A549 (cell line): Measurements from ENCODE around the gene GRIK4. TPM values are rescaled to one million over a fixed set of nuclear protein-coding genes. Genes with fewer than 3 reads are reported as not detected.

ENCODE experiments used
- ATAC-seq, 2 experiments: fragments of 200-7000 bp in 1 of 2; fragments of >200 bp in 1 of 2; cut with Nextera tagmentation in 1 of 2; cut with Tn5 transposase in 1 of 2; 3 replicates each; pipeline versions ENCODE4 v1.8.0 to v1.9.1; 2018 to 2020; ENCODE audit warnings: mild to moderate bottlenecking in 1 of 2, moderate library complexity in 1 of 2
- CTCF ChIA-PET: fragments of 300-600 bp; sonication (Branson Sonifier 250); formaldehyde crosslinking; extraction: SDS; loops from one replicate; lab custom pipeline; 2021; ENCODE audit warnings: antibody characterized with exemption, inconsistent platforms; lab: Yijun Ruan, JAX
- POLR2A ChIA-PET: fragments of 350-600 bp; formaldehyde crosslinking; extraction: SDS; loops from one replicate; lab custom pipeline; 2021; ENCODE audit warnings: antibody characterized with exemption, inconsistent platforms; lab: Yijun Ruan, JAX
- DNase-seq, 2 experiments: peaks; one replicate each; pipeline versions ENCODE4 v3.0.0 to v3.0.0-alpha.2; 2011 to 2016; ENCODE audit warnings: low read depth in 1 of 2, low spot score in 1 of 2
- FAIRE-seq: peaks from 2 replicates; lab custom pipeline; 2011; peaks lifted over from hg19 to GRCh38; lab: Jason Lieb, UNC
- H3K27ac ChIP-seq, 2 experiments: fragments of >200 bp; sonication (Bioruptor Twin); formaldehyde crosslinking; 3 replicates each; pipeline ENCODE4 v1.5.1; 2016 to 2017
- H3K4me1 ChIP-seq: fragments of >200 bp; sonication (Bioruptor Twin); formaldehyde crosslinking; 3 replicates; pipeline ENCODE4 v1.6.1; 2016
- H3K4me2 ChIP-seq: fragments of >200 bp; sonication (Bioruptor Twin); formaldehyde crosslinking; 3 replicates; pipeline ENCODE4 v1.6.1; 2016
- H3K4me3 ChIP-seq: fragments of >200 bp; sonication (Bioruptor Twin); formaldehyde crosslinking; 3 replicates; pipeline ENCODE4 v1.5.1; 2016
- H3K9me3 ChIP-seq: fragments of >200 bp; sonication (Bioruptor Twin); formaldehyde crosslinking; 3 replicates; pipeline ENCODE4 v1.6.1; 2016
- BHLHE40 ChIP-seq: IDR thresholded peaks from 2 replicates; pipeline ENCODE4 v1.6.1; 2012; ENCODE audit warnings: low read depth, low read length, inconsistent platforms
- CBX2 ChIP-seq: fragments of 200-600 bp; sonication (generic); IDR thresholded peaks from 2 replicates; pipeline ENCODE4 v1.6.1; 2016; ENCODE audit warnings: low read depth, mild to moderate bottlenecking, borderline replicate concordance
- CEBPB ChIP-seq, 2 experiments: fragments of >200 bp in 1 of 2; sonication (Bioruptor Twin) in 1 of 2; formaldehyde crosslinking in 1 of 2; IDR thresholded peaks; 2 replicates each; pipeline ENCODE4 v1.6.1; 2012 to 2016
- CTCF ChIP-seq: fragments of >200 bp; sonication (Bioruptor Twin); formaldehyde crosslinking; IDR thresholded peaks from 3 replicates; pipeline ENCODE4 v1.5.1; 2016
- ELK1 ChIP-seq: fragments of 150-350 bp; IDR thresholded peaks from 2 replicates; pipeline ENCODE4 v1.6.1; 2014; ENCODE audit warnings: low read depth, mild to moderate bottlenecking, low read length
- EP300 ChIP-seq, 2 experiments: fragments of >200 bp; sonication (Bioruptor Twin); formaldehyde crosslinking; IDR thresholded peaks; 2 replicates in 1 of 2; 3 replicates in 1 of 2; pipeline ENCODE4 v1.6.1; 2016 to 2017
- ESRRA ChIP-seq: fragments of 150-350 bp; IDR thresholded peaks from 2 replicates; pipeline ENCODE4 v1.6.1; 2014; ENCODE audit warnings: mild to moderate bottlenecking, low read length, borderline replicate concordance
- FOXS1 ChIP-seq: fragments of 250-450 bp; sonication (Bioruptor Pico); IDR thresholded peaks from 2 replicates; pipeline ENCODE4 v1.5.0; 2020; ENCODE audit warnings: mild to moderate bottlenecking, moderate library complexity
- HMGXB4 ChIP-seq: fragments of 250-450 bp; sonication (Bioruptor Pico); IDR thresholded peaks from 2 replicates; pipeline ENCODE4 v1.5.0; 2021; ENCODE audit warnings: mild to moderate bottlenecking, moderate library complexity, borderline replicate concordance
- HOXA7 ChIP-seq: fragments of 250-450 bp; sonication (Bioruptor Pico); IDR thresholded peaks from 2 replicates; pipeline ENCODE4 v1.5.0; 2020; ENCODE audit warnings: mild to moderate bottlenecking, moderate library complexity
- JUN ChIP-seq, 2 experiments: fragments of >200 bp; sonication (Bioruptor Twin); formaldehyde crosslinking; IDR thresholded peaks; 2 replicates in 1 of 2; 3 replicates in 1 of 2; pipeline ENCODE4 v1.6.1; 2016 to 2017
- JUNB ChIP-seq: fragments of >200 bp; sonication (Bioruptor Twin); formaldehyde crosslinking; IDR thresholded peaks from 2 replicates; pipeline ENCODE4 v1.6.1; 2016
- KDM5A ChIP-seq: fragments of 200-600 bp; sonication (generic); IDR thresholded peaks from 2 replicates; pipeline ENCODE4 v1.6.1; 2016; ENCODE audit warnings: antibody characterized with exemption, mild to moderate bottlenecking
- MAZ ChIP-seq: fragments of 150-350 bp; IDR thresholded peaks from 2 replicates; pipeline ENCODE4 v1.6.1; 2014; ENCODE audit warnings: antibody characterized with exemption, low read depth, low read length, borderline replicate concordance
- MYC ChIP-seq: IDR thresholded peaks from 2 replicates; pipeline ENCODE4 v1.6.1; 2012; ENCODE audit warnings: mild to moderate bottlenecking, inconsistent platforms, low read length, improper control_type of control experiment, borderline replicate concordance
- NFE2L2 ChIP-seq: fragments of 150-350 bp; conservative IDR thresholded peaks from 2 replicates; pipeline ENCODE4 v1.6.1; 2014; ENCODE audit warnings: low read length
- NPAS2 ChIP-seq: fragments of 250-450 bp; sonication (Bioruptor Pico); IDR thresholded peaks from 2 replicates; pipeline ENCODE4 v1.8.0; 2022; ENCODE audit warnings: mild to moderate bottlenecking, moderate library complexity, borderline replicate concordance
- PBX3 ChIP-seq: IDR thresholded peaks from 2 replicates; pipeline ENCODE4 v1.6.1; 2012
- PHF8 ChIP-seq: fragments of 200-600 bp; sonication (generic); IDR thresholded peaks from 2 replicates; pipeline ENCODE4 v1.6.1; 2016; ENCODE audit warnings: low read depth, mild to moderate bottlenecking, antibody characterized with exemption, moderate library complexity, borderline replicate concordance
- POLR2AphosphoS2 ChIP-seq: conservative IDR thresholded peaks from 2 replicates; pipeline ENCODE4 v1.6.1; 2012; ENCODE audit warnings: low read length, improper control_type of control experiment, inconsistent platforms
- REST ChIP-seq: fragments of 200-600 bp; sonication (generic); IDR thresholded peaks from 2 replicates; pipeline ENCODE4 v1.6.1; 2016; ENCODE audit warnings: antibody characterized with exemption, mild to moderate bottlenecking, moderate library complexity
- RFX5 ChIP-seq: fragments of 450-650 bp; IDR thresholded peaks from 2 replicates; pipeline ENCODE4 v1.7.1; 2014; ENCODE audit warnings: antibody characterized with exemption, mild to moderate bottlenecking, moderate library complexity
- RNF2 ChIP-seq: fragments of 200-600 bp; sonication (generic); IDR thresholded peaks from 2 replicates; pipeline ENCODE4 v1.6.1; 2016; ENCODE audit warnings: low read depth, mild to moderate bottlenecking, antibody characterized with exemption, moderate library complexity, borderline replicate concordance
- SMC3 ChIP-seq: fragments of >200 bp; sonication (Bioruptor Twin); formaldehyde crosslinking; IDR thresholded peaks from 3 replicates; pipeline ENCODE4 v1.6.1; 2018; ENCODE audit warnings: inconsistent platforms
- SREBF2 ChIP-seq: fragments of 450-650 bp; IDR thresholded peaks from 2 replicates; pipeline ENCODE4 v1.6.1; 2014; ENCODE audit warnings: mild to moderate bottlenecking, moderate library complexity
- USF2 ChIP-seq: fragments of 450-650 bp; IDR thresholded peaks from 2 replicates; pipeline ENCODE4 v1.6.1; 2014; ENCODE audit warnings: antibody characterized with exemption
- ZFP36 ChIP-seq: fragments of 450-650 bp; IDR thresholded peaks from 2 replicates; pipeline ENCODE4 v1.6.1; 2014; ENCODE audit warnings: borderline replicate concordance; ENCODE audit not compliant: partially characterized antibody
- ZNF302 ChIP-seq: fragments of 250-450 bp; sonication (Bioruptor Pico); IDR thresholded peaks from 2 replicates; pipeline ENCODE4 v1.9.0; 2021; ENCODE audit warnings: inconsistent platforms, mild to moderate bottlenecking, moderate library complexity
- WGBS: methylation state at CpG from one replicate; pipeline ENCODE4 v1.1.6; 2017; ENCODE audit errors: missing lambda C conversion rate; 5-methylcytosine and 5-hydroxymethylcytosine counted together
- polyA plus RNA-seq, 4 experiments: library from polyadenylated mRNA; depleted of rRNA in 3 of 4; stranded (reverse); fragments of >200 nt; fragmentation: RNase III in 1 of 4; extraction: RNeasy Plus Mini Kit Qiagen cat#74134 plus additional on column Dnase treatment in 1 of 4; gene quantifications; 2 replicates in 3 of 4; 3 replicates in 1 of 4; pipeline ENCODE4 v1.2.3, GENCODE V29; 2011 to 2017

GRIK4 gene
- polyA plus RNA-seq, 2 of the 4 experiments (the other 2 are of a cell fraction), result 0.01 TPM; not detected in 1

- Histone ChIP-seq H3K4me3 (no peak overlapping the region), H3K9me3 (no peaks in the 10 kb centered on the region), H3K27ac (no peak overlapping the region), H3K4me1 (no peaks in the 10 kb centered on the region), H3K4me2 (no peak overlapping the region)
- no peak for ATAC-seq
- no peak for TF ChIP-seq ZFP36
- no peak for TF ChIP-seq BHLHE40
- no peak for TF ChIP-seq CBX2
- no peak for TF ChIP-seq KDM5A
- TF ChIP-seq FOXS1 (CRISPR knock-in tag), result no peak
- no peak for TF ChIP-seq NPAS2
- no peak for TF ChIP-seq RNF2
- TF ChIP-seq SMC3, result no peak
- no peak for TF ChIP-seq MYC
- TF ChIP-seq ELK1, result no peak
- no peak for TF ChIP-seq CTCF
- no peak for TF ChIP-seq SREBF2
- no peak for TF ChIP-seq POLR2AphosphoS2
- no peak for TF ChIP-seq REST
- TF ChIP-seq USF2, result no peak
- TF ChIP-seq PBX3, result no peak
- no peak for TF ChIP-seq EP300 (IDR thresholded peaks at IDR 0.05)
- TF ChIP-seq JUNB, result no peak
- FAIRE-seq, result no peak
- DNase-seq, result no peak
- ChIA-PET CTCF (interaction anchor here (1.4 kb wide), 1 partner anchor 9 kb away, joined by 3 read pairs; no protein-coding TSS in a partner anchor), POLR2A (no interaction called here)
- WGBS, result 41% methylated on average over 9 of the region's 9 CpGs
Observed at GRCh38 chr11:120635136-120635810, 123.7 kb downstream of the GRIK4 start.

- POLR2A ChIA-PET, result no interaction called here
Observed at GRCh38 chr11:120637131-120637530, 125.6 kb downstream of the GRIK4 start.

More at GRCh38 chr11:120637131-120637530, 125.6 kb downstream of the GRIK4 start:
- Histone ChIP-seq H3K4me1 (no peaks in the 10 kb centered on the region), H3K4me2 (no peak overlapping the region), H3K9me3 (no peaks in the 10 kb centered on the region), H3K4me3 (no peak overlapping the region), H3K27ac (no peak overlapping the region)
- no peak for FAIRE-seq
- no peak for TF ChIP-seq RFX5
- no peak for TF ChIP-seq HMGXB4 (CRISPR knock-in tag)
- no peak for TF ChIP-seq NFE2L2
- TF ChIP-seq KDM5A, result no peak
- no peak for TF ChIP-seq EP300 (IDR thresholded peaks at IDR 0.05)
- TF ChIP-seq ESRRA, result no peak
- no peak for TF ChIP-seq JUN (IDR thresholded peaks at IDR 0.05)
- TF ChIP-seq CEBPB (IDR thresholded peaks at IDR 0.05), result no peak
- TF ChIP-seq ZNF302 (CRISPR knock-in tag), result no peak
- TF ChIP-seq MAZ, result no peak
- no peak for TF ChIP-seq HOXA7
- no peak for TF ChIP-seq PHF8
- 57% methylated on average over 6 of the region's 6 CpGs for WGBS
- CTCF ChIA-PET, result no interaction called here
- DNase-seq, result no peak
- no peak for ATAC-seq
